Uterus (tissue), 2 donors: ENCODE measurements around the gene KRT7.

ENCODE experiments used
- POLR2A ChIP-seq, 2 donors: fragments of 450-650 bp; IDR thresholded peaks; one replicate each; pipeline ENCODE4 v1.6.1; 2016; ENCODE audit warnings: antibody characterized with exemption in 2 of 2, mild to moderate bottlenecking in 1 of 2, moderate library complexity in 1 of 2
- TF ChIP-seq, protein P1 (sequence below), 4 experiments: fragments of 200-600 bp in 2 of 4; fragments of 450-650 bp in 2 of 4; sonication (generic) in 2 of 4; IDR thresholded peaks; one replicate each; pipeline ENCODE4 v1.5.1; 2016 to 2019; ENCODE audit warnings: antibody characterized with exemption in 4 of 4, mild to moderate bottlenecking in 2 of 4, moderate library complexity in 1 of 4

DNA sequence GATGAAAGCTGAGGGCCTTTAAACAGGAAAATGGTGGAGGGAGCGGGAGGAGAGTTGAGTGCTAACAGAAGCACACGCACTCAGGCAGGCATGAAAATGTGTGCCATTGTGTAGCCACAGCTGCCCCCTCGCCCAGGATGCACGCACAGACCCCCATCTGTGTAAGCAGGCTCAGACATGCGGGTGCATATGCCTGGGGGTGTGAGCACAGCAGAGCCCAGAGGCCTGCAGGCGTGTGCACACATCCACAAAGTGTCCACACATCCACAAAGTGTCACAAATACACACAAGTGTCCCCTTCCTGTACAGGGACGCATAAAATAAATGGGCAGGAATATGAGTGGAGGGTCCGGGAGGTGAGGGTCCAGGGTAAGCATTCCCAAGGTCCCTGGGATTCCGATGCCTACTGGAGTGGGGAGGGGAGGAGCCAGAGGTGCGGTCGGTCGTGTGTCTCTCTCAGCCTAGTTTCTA lies 805 bp upstream of the KRT7 start:
- TF ChIP-seq, protein P1, sequence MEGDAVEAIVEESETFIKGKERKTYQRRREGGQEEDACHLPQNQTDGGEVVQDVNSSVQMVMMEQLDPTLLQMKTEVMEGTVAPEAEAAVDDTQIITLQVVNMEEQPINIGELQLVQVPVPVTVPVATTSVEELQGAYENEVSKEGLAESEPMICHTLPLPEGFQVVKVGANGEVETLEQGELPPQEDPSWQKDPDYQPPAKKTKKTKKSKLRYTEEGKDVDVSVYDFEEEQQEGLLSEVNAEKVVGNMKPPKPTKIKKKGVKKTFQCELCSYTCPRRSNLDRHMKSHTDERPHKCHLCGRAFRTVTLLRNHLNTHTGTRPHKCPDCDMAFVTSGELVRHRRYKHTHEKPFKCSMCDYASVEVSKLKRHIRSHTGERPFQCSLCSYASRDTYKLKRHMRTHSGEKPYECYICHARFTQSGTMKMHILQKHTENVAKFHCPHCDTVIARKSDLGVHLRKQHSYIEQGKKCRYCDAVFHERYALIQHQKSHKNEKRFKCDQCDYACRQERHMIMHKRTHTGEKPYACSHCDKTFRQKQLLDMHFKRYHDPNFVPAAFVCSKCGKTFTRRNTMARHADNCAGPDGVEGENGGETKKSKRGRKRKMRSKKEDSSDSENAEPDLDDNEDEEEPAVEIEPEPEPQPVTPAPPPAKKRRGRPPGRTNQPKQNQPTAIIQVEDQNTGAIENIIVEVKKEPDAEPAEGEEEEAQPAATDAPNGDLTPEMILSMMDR (IDR thresholded peaks at IDR 0.05), result no peak
- no peak for TF ChIP-seq POLR2A (IDR thresholded peaks at IDR 0.05)
